Panc1 (cell line): ENCODE data around the gene GRM1. TPM values are rescaled to one million over a fixed set of nuclear protein-coding genes. Genes with fewer than 3 reads are reported as not detected.

ENCODE experiments used
- ATAC-seq: fragments of 200-7000 bp; cut with Tn5 transposase; 2 replicates; pipeline ENCODE4 v1.9.1; 2020; ENCODE audit warnings: mild to moderate bottlenecking, moderate library complexity
- BruUV-seq: library from RNA; stranded (reverse); fragments of 400-500 nt; replicated peaks from 2 replicates; lab custom pipeline; 2021; lab: Mats Ljungman, UMichigan
- CTCF ChIA-PET: fragments of 300-600 bp; sonication (Branson Sonifier 250); formaldehyde crosslinking; loops from one replicate; lab custom pipeline; 2022; ENCODE audit warnings: antibody characterized with exemption; lab: Charles Lee
- POLR2A ChIA-PET: fragments of 300-600 bp; sonication (Branson Sonifier 250); formaldehyde crosslinking; loops from one replicate; lab custom pipeline; 2022; ENCODE audit warnings: antibody characterized with exemption; lab: Charles Lee
- DNase-seq: peaks from one replicate; pipeline ENCODE4 v3.0.0-alpha.2; 2010; ENCODE audit warnings: low read depth, low spot score
- H3K27ac ChIP-seq: 2 replicates; pipeline ENCODE4 v1.5.1; 2011; ENCODE audit warnings: mild to moderate bottlenecking, low read length, inconsistent platforms
- H3K27me3 ChIP-seq: fragments of 200-500 bp; sonication (Bioruptor generic); 2 replicates; pipeline ENCODE4 v1.6.0; 2014; ENCODE audit warnings: low read length, inconsistent platforms; ENCODE audit not compliant: control insufficient read depth, insufficient read depth
- H3K36me3 ChIP-seq: fragments of 200-500 bp; sonication (Bioruptor generic); 2 replicates; pipeline ENCODE4 v1.5.1; 2014; ENCODE audit warnings: inconsistent platforms, mild to moderate bottlenecking, low read length, moderate library complexity; ENCODE audit not compliant: control insufficient read depth, insufficient read depth
- H3K4me1 ChIP-seq: 2 replicates; pipeline ENCODE4 v1.5.1; 2011; ENCODE audit warnings: inconsistent platforms, mild to moderate bottlenecking, low read length, moderate library complexity; ENCODE audit not compliant: control insufficient read depth, insufficient read depth
- H3K4me3 ChIP-seq, 2 experiments: 2 replicates each; pipeline ENCODE4 v1.5.1; 2011 to 2012; ENCODE audit warnings: low read depth in 2 of 2, low read length in 2 of 2, mild to moderate bottlenecking in 2 of 2, inconsistent platforms in 1 of 2, moderate library complexity in 1 of 2
- H3K9me3 ChIP-seq: fragments of 200-500 bp; sonication (Bioruptor generic); 2 replicates; pipeline ENCODE4 v1.5.1; 2014; ENCODE audit warnings: low read depth, mild to moderate bottlenecking, inconsistent platforms, low read length, moderate library complexity; ENCODE audit not compliant: control insufficient read depth, insufficient read depth
- CTCF ChIP-seq: fragments of 450-650 bp; IDR thresholded peaks from 2 replicates; pipeline ENCODE4 v1.5.1; 2017; ENCODE audit warnings: mild to moderate bottlenecking
- POLR2AphosphoS5 ChIP-seq: IDR thresholded peaks from 2 replicates; pipeline ENCODE4 v1.6.1; 2012; ENCODE audit warnings: mild to moderate bottlenecking, low read depth, low read length, moderate library complexity
- SIN3A ChIP-seq: IDR thresholded peaks from 2 replicates; pipeline ENCODE4 v1.6.1; 2012; ENCODE audit warnings: low read depth, mild to moderate bottlenecking, low read length, moderate library complexity, borderline replicate concordance; ENCODE audit not compliant: insufficient read depth
- TCF7L2 ChIP-seq: IDR thresholded peaks from 2 replicates; pipeline ENCODE4 v1.6.1; 2011; ENCODE audit warnings: mild to moderate bottlenecking, low read depth, low read length, inconsistent platforms
- in situ Hi-C: cut with HindIII; loops from 2 replicates; pipeline ENCODE4 v1.10.0; 2016; ENCODE audit warnings: low sequenced_read_pairs, low pct_unique_long_range_greater_than_20kb
- intact Hi-C: fragments of 100-400 bp; cut with micrococcal nuclease; formaldehyde crosslinking; loops from one replicate; pipeline ENCODE4 v1.10.0; 2022; ENCODE audit not compliant: unreplicated experiment
- total RNA-seq: library from RNA; stranded (reverse); gene quantifications from one replicate; pipeline ENCODE4 v1.2.1, GENCODE V29; 2021; ENCODE audit not compliant: unreplicated experiment
- TF ChIP-seq, protein P1 (sequence below), 2 experiments: IDR thresholded peaks; 2 replicates each; pipeline ENCODE4 v1.6.1; 2011 to 2012; ENCODE audit warnings: low read depth in 2 of 2, control low read depth in 1 of 2, low read length in 1 of 2, mild to moderate bottlenecking in 1 of 2, moderate library complexity in 1 of 2; ENCODE audit not compliant: insufficient read depth in 1 of 2

The GRM1 gene
- total RNA-seq, 1 experiment from 2014 or later: not detected

DNA sequence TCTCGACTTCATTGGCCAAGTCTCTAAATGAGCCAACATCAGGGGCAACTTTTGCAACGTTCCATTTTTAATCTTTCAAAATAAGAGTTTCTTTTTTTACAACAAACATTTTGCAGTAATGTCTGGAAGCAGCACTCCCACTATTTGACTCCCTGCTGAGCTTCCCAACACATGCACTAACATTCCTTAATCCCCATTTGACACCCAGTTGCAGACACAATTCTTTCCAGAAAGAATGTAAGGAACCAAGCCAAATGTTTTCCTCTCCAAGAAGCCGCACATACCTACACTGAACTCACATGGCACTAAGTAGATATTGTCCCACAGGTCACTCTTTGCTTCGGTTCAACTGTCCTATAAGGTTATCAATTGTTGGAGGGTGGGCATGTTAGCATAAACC, 165.6 kb downstream of the GRM1 start:
- H3K27me3 ChIP-seq: no peaks in the 10 kb centered on the region
- H3K9me3 ChIP-seq: no peaks in the 10 kb centered on the region
- ATAC-seq (no peak), DNase-seq (no peak)
- no peaks in the 10 kb centered on the region for H3K4me1 ChIP-seq
- ChIA-PET CTCF (no interaction called here), POLR2A (no interaction called here)
- H3K4me3 ChIP-seq: no peak overlapping the region
- no TSS peak for BruUV-seq
- intact Hi-C loops (no loop called here), in situ Hi-C loops (no loop called here)
- H3K27ac ChIP-seq: no peak overlapping the region
- H3K36me3 ChIP-seq: no peaks in the 10 kb centered on the region
- TF ChIP-seq SIN3A (no peak), CTCF (no peak), POLR2AphosphoS5 (no peak), TCF7L2 (no peak)
- TF ChIP-seq, protein P1, sequence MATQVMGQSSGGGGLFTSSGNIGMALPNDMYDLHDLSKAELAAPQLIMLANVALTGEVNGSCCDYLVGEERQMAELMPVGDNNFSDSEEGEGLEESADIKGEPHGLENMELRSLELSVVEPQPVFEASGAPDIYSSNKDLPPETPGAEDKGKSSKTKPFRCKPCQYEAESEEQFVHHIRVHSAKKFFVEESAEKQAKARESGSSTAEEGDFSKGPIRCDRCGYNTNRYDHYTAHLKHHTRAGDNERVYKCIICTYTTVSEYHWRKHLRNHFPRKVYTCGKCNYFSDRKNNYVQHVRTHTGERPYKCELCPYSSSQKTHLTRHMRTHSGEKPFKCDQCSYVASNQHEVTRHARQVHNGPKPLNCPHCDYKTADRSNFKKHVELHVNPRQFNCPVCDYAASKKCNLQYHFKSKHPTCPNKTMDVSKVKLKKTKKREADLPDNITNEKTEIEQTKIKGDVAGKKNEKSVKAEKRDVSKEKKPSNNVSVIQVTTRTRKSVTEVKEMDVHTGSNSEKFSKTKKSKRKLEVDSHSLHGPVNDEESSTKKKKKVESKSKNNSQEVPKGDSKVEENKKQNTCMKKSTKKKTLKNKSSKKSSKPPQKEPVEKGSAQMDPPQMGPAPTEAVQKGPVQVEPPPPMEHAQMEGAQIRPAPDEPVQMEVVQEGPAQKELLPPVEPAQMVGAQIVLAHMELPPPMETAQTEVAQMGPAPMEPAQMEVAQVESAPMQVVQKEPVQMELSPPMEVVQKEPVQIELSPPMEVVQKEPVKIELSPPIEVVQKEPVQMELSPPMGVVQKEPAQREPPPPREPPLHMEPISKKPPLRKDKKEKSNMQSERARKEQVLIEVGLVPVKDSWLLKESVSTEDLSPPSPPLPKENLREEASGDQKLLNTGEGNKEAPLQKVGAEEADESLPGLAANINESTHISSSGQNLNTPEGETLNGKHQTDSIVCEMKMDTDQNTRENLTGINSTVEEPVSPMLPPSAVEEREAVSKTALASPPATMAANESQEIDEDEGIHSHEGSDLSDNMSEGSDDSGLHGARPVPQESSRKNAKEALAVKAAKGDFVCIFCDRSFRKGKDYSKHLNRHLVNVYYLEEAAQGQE (IDR thresholded peaks at IDR 0.05; ENCODE audit: insufficient read depth in 1 of 2, low read depth in 2 of 2, low read length in 1 of 2): no peak

- DNase-seq (no peak), ATAC-seq (no peak)
- Histone ChIP-seq H3K9me3 (no peaks in the 10 kb centered on the region), H3K27ac (no peak overlapping the region), H3K36me3 (no peaks in the 10 kb centered on the region), H3K4me3 (no peak overlapping the region), H3K27me3 (no peaks in the 10 kb centered on the region), H3K4me1 (no peaks in the 10 kb centered on the region)
- ChIA-PET CTCF (no interaction called here), POLR2A (no interaction called here)
- TF ChIP-seq CTCF (no peak), TCF7L2 (no peak)
- in situ Hi-C loops (no loop called here), intact Hi-C loops (no loop called here)
- no TSS peak for BruUV-seq
Measured at GRCh38 chr6:146200176-146200575, 171.3 kb downstream of the GRM1 start.

GRCh38 chr6:146202570-146202969, 173.7 kb downstream of the GRM1 start:
- Histone ChIP-seq H3K9me3 (no peaks in the 10 kb centered on the region), H3K27ac (no peak overlapping the region), H3K36me3 (no peaks in the 10 kb centered on the region), H3K4me3 (no peak overlapping the region), H3K27me3 (no peaks in the 10 kb centered on the region), H3K4me1 (no peaks in the 10 kb centered on the region)
- TF ChIP-seq POLR2AphosphoS5: no peak
- TF ChIP-seq, protein P1 (IDR thresholded peaks at IDR 0.05; ENCODE audit: insufficient read depth in 1 of 2, low read depth in 2 of 2, low read length in 1 of 2): peak in 1 of 2 experiments; percentile 41; a peak in 1 of 4 replicates
- no TSS peak for BruUV-seq
- ChIA-PET CTCF (no interaction called here), POLR2A (no interaction called here)
- intact Hi-C loops: no loop called here
- DNase-seq (no peak), ATAC-seq (no peak)
- in situ Hi-C loops: no loop called here
